NCI-H345 treated with DMSO at 0.1 percent for 48 hours (cell line): Measurements from ENCODE around the gene INO80E.

Experiments used
- DNase-seq: peaks from one replicate; lab custom pipeline; 2025; ENCODE audit not compliant: unreplicated experiment; lab: John Stamatoyannopoulos, UW

INO80E gene

GRCh38 chr16:29992344-29992967, 3.6 kb upstream of the INO80E start:
- no peak for DNase-seq

DNA sequence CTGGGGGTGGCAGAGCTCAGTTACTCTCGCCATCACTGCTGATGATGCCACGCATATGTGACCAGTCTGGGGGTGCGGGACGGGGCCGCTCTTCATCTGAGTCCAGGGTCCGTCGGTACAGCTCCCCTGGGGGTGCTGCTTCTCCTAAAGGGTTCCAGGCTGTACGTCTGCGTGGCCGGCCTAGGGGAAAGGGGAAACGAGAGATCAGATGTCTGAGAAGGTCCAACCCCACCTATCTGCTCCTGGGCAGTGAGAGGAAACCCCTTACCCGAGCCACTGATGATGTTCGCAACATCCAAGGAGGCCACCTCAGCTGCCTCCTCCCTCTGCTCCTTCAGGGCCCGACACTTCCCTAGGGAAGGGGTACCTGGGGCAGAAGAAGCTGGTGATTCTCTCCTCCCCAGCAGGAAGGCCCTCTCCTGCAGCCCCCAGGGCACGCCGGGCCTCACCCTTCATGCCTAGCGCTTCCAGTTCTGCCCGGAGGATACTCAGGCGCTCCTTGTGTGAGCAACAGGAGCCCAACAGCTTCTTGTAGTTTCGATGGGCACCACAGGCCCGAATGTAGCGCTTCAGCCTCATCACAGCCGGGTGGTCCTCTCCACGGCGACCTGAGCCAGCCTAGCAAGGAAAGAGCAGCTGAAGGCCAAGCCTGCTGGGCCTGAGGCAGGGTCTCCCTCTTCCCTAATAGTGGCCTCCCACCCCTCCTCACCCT, 2.7 kb upstream of the INO80E start:
- DNase-seq, result no peak

GRCh38 chr16:29993903-29994599, 2.0 kb upstream of the INO80E start:
- DNase-seq, result no peak

DNA sequence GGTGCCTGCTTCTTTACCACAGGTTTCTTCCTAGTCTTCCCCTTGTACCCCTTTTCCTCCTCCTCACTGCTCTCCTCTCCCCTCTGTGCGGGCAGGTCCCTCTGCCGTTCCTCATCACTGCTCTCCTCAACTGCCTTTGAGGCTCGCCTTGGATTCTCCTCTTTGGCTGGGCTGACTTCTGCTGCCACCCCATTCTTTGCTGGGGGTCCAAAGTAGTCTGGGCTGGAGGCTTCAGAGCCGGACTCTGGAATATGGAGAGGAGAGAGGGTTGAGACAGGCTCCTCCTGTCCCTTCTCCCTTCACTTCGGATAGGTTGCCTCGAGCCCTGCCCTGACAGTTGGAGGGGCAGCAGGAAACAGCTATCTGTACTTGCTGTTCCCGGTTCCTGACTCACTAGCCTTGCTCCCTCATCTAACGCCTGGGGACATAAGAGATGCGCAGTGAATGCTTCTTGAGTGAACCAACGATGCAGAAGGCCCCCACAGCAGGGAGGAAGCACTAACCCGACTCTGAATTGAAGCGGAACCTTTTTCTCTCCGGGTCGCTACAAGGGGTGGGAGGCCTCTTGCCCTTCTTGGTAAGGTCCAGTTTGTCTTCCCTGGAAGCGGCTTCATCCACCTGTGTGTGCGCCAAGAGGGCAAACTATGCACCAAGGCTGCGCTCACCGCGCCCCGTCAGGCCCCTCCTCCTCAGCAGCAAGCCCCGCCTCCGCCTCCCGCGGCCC, 1.3 kb upstream of the INO80E start:
- DNase-seq, result no peak

GRCh38 chr16:29995324-29995910, 624 bp upstream of the INO80E start, which contains the start of gene HIRIP3:
Gene HIRIP3, minus strand, starts transcription at chr16:29995617. Its CDS starts 12 bp downstream, at chr16:29995605.
- DNase-seq, result peak; percentile 91

DNA sequence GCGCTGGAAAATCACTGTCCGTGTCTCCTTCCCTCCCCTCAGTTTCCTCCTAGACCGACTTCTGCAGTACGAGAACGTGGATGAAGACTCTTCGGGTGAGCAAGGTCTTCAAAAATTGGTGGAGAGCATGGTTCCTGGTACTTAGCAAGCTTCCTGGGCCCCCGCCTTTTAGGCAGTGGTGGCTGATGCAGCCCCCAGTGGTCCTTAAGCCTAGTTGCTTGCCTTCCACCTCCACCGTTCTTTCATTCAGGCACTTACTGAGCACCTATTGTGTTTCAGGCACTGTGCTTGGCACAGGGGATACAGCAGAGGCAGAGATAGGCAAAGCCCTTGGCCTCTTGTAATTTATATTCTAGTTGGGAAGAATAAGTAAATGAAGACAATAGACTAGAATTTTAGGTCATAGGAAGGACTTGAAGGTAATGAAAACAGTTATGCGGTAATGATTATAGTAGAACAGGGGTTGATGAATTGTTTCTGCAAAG, 767 bp downstream of the INO80E start:
- DNase-seq, result no peak

GRCh38 chr16:29999605-30000004, 3.6 kb downstream of the INO80E start:
- no peak for DNase-seq

DNA sequence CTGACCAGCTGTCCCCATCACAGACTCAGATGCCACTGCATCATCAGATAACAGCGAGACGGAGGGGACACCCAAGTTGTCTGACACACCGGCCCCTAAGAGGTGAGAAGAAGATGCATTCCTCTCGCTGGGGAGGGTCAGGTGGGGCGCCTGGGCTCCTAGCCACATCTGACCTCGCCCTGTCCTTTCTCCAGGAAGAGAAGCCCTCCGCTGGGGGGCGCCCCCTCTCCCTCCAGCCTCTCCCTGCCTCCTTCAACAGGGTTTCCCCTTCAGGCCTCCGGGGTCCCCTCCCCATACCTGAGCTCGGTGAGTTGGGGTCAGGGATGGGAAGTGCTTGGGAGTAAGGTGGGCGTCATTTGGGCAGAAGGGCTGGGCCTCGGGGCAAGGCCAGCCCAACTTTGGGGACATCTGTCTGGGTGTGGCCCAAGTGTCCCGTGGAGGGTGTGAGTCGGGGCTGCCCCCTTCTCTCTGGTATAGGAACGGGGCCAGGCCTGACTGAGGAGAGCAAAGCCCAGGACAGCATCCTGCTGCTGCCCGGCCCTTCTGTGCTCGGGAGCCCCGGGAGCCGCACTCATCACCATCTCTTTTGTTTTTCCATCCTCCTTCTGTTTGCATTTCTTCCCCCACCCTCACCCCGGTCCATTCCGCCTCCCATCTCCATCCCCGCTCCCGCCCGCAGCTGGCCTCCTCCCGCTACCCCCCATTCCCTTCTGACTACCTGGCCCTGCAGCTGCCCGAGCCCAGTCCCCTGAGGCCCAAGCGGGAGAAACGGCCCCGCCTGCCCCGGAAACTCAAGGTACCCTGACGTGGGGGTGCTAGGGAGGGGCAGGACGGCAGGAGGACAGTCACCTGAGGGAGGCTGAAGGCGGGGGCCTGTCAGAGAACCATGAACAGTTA, 4.9 kb downstream of the INO80E start:
- DNase-seq, result no peak

GRCh38 chr16:30002614-30003346, 6.7 kb downstream of the INO80E start:
- DNase-seq, result no peak

GRCh38 chr16:30003670-30004423, 7.8 kb downstream of the INO80E start:
- no peak for DNase-seq

DNA sequence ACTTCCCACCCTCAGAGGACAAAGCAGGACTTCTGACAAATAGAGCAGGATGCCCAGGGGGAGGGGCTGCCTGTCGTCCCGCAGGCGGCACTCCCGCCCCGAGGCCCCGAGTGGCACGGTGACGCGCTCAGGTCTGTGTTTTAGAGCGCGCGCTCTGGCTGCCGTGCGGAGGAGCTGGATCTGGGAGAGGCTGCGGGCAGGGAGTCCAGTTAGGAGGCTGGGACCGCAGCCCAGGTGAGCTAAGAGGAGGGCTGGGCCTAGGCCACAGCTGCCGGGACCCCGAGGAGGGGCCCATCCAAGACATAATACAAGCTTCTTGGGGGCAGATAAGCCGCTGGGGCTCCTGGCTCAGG, 8.4 kb downstream of the INO80E start:
- peak; percentile 71 for DNase-seq

- no peak for DNase-seq
Observed at GRCh38 chr16:30004811-30005242, 8.8 kb downstream of the INO80E start.

DNA sequence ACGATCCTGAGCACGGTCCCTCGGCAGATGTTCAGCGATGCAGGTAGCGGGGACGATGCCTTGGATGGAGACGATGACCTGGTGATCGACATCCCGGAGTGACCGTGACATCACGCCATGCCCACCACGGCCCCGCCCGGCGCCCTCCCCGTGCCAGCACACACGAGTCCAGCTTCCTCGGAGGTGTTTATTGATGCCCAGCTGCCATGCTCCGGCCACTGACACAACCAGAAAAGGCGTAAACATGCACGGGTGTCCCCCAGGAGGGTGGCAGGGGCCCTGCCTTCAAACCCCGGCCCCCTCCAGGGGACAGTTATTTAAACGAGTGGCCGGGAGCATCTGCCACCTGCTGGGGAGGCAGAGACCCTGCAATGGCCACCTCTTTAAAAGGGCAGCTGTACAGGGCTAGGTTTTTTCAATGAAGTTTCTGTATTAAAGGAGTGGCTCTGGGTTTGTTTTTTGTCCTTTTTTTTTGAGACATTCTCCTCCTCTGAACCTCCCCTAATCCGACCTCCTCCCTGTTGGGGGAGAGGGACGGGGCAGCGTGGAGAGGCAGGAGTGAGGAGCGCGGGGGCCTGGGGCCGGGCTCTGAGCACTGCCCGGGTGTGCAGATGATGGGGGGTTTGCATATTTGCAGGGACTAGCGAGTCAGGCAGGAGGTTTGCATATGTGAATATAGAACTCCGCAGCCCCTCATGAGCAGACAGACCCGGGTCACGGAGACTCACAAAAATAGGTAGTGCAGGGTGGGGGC, 9.5 kb downstream of the INO80E start:
- no peak for DNase-seq

GRCh38 chr16:30006095-30006473, 10.0 kb downstream of the INO80E start:
- DNase-seq, result no peak

GRCh38 chr16:30006659-30007377, 10.8 kb downstream of the INO80E start:
- no peak for DNase-seq

- no peak for DNase-seq
Observed at GRCh38 chr16:30007378-30007895, 11.4 kb downstream of the INO80E start.
